Rectal smooth muscle tissue (tissue), 1 donor: Measurements from ENCODE around the gene TRPM8.

Experiments
- H3K27ac ChIP-seq: one replicate; pipeline ENCODE4 v1.7.0; 2013; ENCODE audit warnings: low read depth, low read length, inconsistent platforms
- H3K27me3 ChIP-seq: one replicate; pipeline ENCODE4 v1.7.0; 2013; ENCODE audit warnings: low read length; ENCODE audit not compliant: control insufficient read depth, insufficient read depth
- H3K36me3 ChIP-seq: one replicate; pipeline ENCODE4 v1.7.0; 2013; ENCODE audit warnings: low read length; ENCODE audit not compliant: control insufficient read depth, insufficient read depth
- H3K4me1 ChIP-seq: one replicate; pipeline ENCODE4 v1.7.0; 2013; ENCODE audit warnings: low read length; ENCODE audit not compliant: control insufficient read depth, insufficient read depth
- H3K4me3 ChIP-seq: one replicate; pipeline ENCODE4 v1.7.0; 2013; ENCODE audit warnings: low read length
- H3K9ac ChIP-seq: one replicate; pipeline ENCODE4 v1.7.0; 2013; ENCODE audit warnings: low read length

TRPM8 gene

GRCh38 chr2:233982421-233983121, 65.4 kb downstream of the TRPM8 start:
- Histone ChIP-seq H3K4me3 (no peak overlapping the region), H3K4me1 (no peaks in the 10 kb centered on the region), H3K27me3 (no peaks in the 10 kb centered on the region), H3K27ac (no peak overlapping the region), H3K36me3 (no peaks in the 10 kb centered on the region), H3K9ac (no peak overlapping the region)

DNA sequence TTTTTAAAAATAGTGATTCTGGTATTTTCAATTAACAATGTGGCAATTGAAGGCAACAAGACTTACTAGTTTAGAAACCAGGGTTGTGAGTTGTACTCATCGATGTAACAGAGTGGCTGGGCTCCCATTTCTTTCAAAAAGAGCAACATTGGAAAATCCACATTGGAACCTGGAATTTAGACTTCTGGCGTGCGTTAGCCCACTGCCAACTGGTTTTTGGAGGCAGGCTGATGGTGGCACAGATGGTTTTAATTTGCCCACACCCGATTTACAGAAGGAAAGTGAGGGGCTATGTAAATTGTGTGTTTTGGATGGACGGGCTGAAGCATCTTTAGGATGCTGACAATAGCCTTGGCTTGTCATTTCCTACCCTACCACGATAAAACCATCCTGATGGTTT, 66.3 kb downstream of the TRPM8 start:
- H3K27me3 ChIP-seq, result no peaks in the 10 kb centered on the region
- no peak overlapping the region for H3K27ac ChIP-seq

GRCh38 chr2:233988581-233988980, 71.4 kb downstream of the TRPM8 start:
- Histone ChIP-seq H3K4me3 (no peak overlapping the region), H3K27ac (no peak overlapping the region), H3K36me3 (no peaks in the 10 kb centered on the region), H3K27me3 (no peaks in the 10 kb centered on the region), H3K4me1 (no peaks in the 10 kb centered on the region), H3K9ac (no peak overlapping the region)

More for the DNA sequence above, 66.3 kb downstream of the TRPM8 start:
- Histone ChIP-seq H3K9ac (no peak overlapping the region), H3K36me3 (no peaks in the 10 kb centered on the region), H3K4me3 (no peak overlapping the region), H3K4me1 (no peaks in the 10 kb centered on the region)

GRCh38 chr2:233989221-233989858, 72.2 kb downstream of the TRPM8 start:
- Histone ChIP-seq H3K4me3 (no peak overlapping the region), H3K27me3 (no peaks in the 10 kb centered on the region), H3K4me1 (no peaks in the 10 kb centered on the region), H3K27ac (no peak overlapping the region), H3K9ac (no peak overlapping the region), H3K36me3 (no peaks in the 10 kb centered on the region)

DNA sequence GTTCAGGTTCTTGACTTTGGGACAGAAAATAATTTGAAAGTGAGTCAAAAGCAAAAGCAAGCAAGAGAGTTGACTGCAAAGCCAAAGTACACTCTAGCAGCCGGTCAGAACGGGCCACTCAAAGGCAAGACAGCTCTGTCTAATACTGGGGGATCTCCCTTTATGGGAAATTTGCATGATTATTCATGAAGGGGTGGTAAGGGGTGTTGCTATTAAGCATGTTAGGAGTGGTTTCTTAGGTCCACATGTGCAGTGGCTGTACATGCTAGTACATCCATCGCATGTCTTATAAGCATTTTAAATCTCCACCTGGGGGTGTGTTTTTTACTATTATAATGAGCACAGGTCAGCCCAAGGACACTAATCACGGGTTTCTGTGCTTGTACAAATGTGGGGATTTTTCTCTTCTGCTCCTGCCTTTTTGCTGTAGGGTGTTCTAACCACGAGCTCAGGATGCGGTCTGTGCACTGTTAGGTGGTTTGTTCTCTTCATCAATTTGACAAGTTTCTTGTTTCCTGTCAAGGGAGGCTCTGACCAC, 73.2 kb downstream of the TRPM8 start:
- H3K4me1 ChIP-seq, result no peaks in the 10 kb centered on the region

GRCh38 chr2:233991196-233991595, 74.0 kb downstream of the TRPM8 start:
- H3K9ac ChIP-seq, result no peak overlapping the region
- no peaks in the 10 kb centered on the region for H3K27me3 ChIP-seq
- H3K4me3 ChIP-seq, result no peak overlapping the region
- H3K27ac ChIP-seq, result no peak overlapping the region
- H3K4me1 ChIP-seq, result no peaks in the 10 kb centered on the region
- no peaks in the 10 kb centered on the region for H3K36me3 ChIP-seq

More for the DNA sequence above, 73.2 kb downstream of the TRPM8 start:
- Histone ChIP-seq H3K36me3 (no peaks in the 10 kb centered on the region), H3K9ac (no peak overlapping the region), H3K27ac (no peak overlapping the region), H3K4me3 (no peak overlapping the region), H3K27me3 (no peaks in the 10 kb centered on the region)

DNA sequence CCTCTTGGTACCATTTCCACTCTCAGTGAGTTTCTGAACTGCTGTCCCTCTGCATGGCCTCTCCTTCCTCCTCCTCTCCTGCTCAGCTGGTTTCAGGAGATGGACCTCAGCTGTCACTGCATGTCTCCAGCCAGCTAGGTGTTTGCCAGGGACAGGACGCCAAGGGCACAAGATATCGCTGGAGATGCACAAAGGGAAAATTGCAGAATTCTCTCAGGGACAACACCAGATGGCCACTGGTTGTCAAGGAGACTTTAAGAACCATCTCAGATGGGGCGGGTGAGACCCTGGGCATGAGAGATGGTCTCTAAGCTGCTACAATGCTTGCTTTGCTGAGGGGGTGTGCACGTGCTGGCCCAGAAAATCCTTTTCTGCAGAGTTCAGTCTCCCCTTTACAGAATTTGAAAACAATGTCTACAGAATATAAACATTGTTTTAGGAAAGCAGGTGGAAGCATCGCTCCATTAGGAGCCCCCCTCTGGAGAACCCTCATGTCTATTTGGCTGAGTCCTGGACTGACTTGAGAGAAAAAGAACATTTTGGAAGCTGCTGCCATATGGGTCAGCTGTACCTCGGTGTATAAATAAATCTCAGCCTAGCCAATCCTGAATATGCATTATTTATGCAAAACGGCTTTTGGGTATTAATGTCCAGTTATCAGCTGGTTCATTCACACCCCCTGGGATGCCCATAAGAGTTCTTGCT, 75.5 kb downstream of the TRPM8 start:
- no peaks in the 10 kb centered on the region for H3K4me1 ChIP-seq

GRCh38 chr2:233993461-233993860, 76.3 kb downstream of the TRPM8 start:
- H3K36me3 ChIP-seq, result no peaks in the 10 kb centered on the region
- no peak overlapping the region for H3K4me3 ChIP-seq
- no peak overlapping the region for H3K9ac ChIP-seq
- H3K27ac ChIP-seq, result no peak overlapping the region
- no peaks in the 10 kb centered on the region for H3K27me3 ChIP-seq
- H3K4me1 ChIP-seq, result no peaks in the 10 kb centered on the region

More for the DNA sequence above, 75.5 kb downstream of the TRPM8 start:
- Histone ChIP-seq H3K9ac (no peak overlapping the region), H3K36me3 (no peaks in the 10 kb centered on the region), H3K27ac (no peak overlapping the region), H3K27me3 (no peaks in the 10 kb centered on the region), H3K4me3 (no peak overlapping the region)

GRCh38 chr2:233994151-233994550, 77.0 kb downstream of the TRPM8 start:
- Histone ChIP-seq H3K27me3 (no peaks in the 10 kb centered on the region), H3K4me1 (no peaks in the 10 kb centered on the region), H3K9ac (no peak overlapping the region), H3K36me3 (no peaks in the 10 kb centered on the region), H3K4me3 (no peak overlapping the region), H3K27ac (no peak overlapping the region)

DNA sequence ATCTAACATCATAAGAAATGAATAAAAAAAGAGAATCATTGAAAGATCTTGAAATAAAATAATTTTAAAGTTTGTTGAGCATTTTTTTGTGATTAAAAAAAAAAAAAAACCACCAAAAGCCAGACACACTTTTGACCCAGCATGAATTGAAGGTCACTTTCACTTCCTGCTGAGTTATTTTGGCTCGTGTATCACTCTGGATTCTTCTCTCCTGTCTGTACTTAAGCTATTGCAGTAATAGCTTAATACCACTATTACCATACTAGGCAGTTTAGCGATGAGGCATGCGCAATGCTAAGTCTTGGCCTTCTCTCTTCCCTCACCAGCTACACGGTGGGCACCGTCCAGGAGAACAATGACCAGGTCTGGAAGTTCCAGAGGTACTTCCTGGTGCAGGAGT, 78.8 kb downstream of the TRPM8 start:
- H3K27ac ChIP-seq, result no peak overlapping the region
- no peaks in the 10 kb centered on the region for H3K36me3 ChIP-seq
- no peak overlapping the region for H3K9ac ChIP-seq
- H3K4me1 ChIP-seq, result no peaks in the 10 kb centered on the region
- no peaks in the 10 kb centered on the region for H3K27me3 ChIP-seq
- no peak overlapping the region for H3K4me3 ChIP-seq

GRCh38 chr2:233996461-233996860, 79.3 kb downstream of the TRPM8 start:
- no peaks in the 10 kb centered on the region for H3K36me3 ChIP-seq
- no peaks in the 10 kb centered on the region for H3K27me3 ChIP-seq
- H3K27ac ChIP-seq, result no peak overlapping the region
- no peak overlapping the region for H3K9ac ChIP-seq
- no peak overlapping the region for H3K4me3 ChIP-seq
- H3K4me1 ChIP-seq, result no peaks in the 10 kb centered on the region

GRCh38 chr2:233997707-233998106, 80.5 kb downstream of the TRPM8 start:
- Histone ChIP-seq H3K36me3 (no peaks in the 10 kb centered on the region), H3K27me3 (no peaks in the 10 kb centered on the region), H3K27ac (no peak overlapping the region), H3K4me3 (no peak overlapping the region), H3K4me1 (no peaks in the 10 kb centered on the region), H3K9ac (no peak overlapping the region)
